GM13977 (cell line): ENCODE measurements around the gene SCYL1.

ENCODE experiments used
- DNase-seq: peaks from one replicate; pipeline ENCODE4 v3.0.0; 2012; ENCODE audit warnings: low spot score
- in situ Hi-C: fragments of 300-500 bp; cut with MboI; formaldehyde crosslinking; loops from one replicate; pipeline ENCODE4 v1.12.0; 2022; ENCODE audit warnings: low sequenced_read_pairs, low pct_unique_long_range_greater_than_20kb, mixed read lengths, inconsistent platforms; ENCODE audit not compliant: unreplicated experiment
- TF ChIP-seq, protein P1 (sequence below): IDR thresholded peaks from 2 replicates; pipeline ENCODE4 v1.5.1; 2012; ENCODE audit warnings: mild to moderate bottlenecking, control low read depth; ENCODE audit not compliant: insufficient read depth; ENCODE audit errors: extremely low read depth, missing control alignments

SCYL1 gene

DNA sequence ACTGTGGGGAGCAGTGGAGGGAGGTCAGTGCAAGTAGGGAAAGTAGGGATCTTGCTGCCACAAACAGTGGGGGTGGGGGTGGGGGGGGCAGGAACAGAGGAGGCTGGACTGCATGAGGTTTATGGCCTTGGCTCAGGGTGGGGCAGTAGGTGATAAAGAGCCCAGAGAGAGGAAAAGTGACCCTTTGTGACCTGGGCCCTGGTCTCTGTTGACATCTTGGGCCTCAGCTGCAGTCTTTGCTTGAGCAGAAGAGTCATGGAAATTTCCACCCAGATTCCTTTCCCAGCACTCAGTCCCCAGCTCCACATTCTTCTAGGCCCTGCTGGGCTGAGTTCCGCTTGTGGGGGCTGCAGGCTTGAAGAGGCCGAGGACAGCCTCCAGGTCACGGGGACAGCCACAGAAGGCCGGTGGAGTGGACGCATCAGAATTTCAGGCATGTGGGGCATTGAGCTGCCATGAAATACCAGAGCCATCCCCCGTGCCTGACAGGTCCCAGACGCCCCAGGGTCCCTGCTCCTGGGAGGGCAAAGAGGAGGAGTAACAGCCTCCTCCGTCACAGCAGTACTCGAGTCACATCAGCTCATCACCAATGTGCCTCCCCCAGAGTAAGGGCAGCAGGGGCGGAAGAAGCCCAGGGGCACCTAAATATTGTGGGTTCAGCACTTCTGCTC, 35.7 kb upstream of the SCYL1 start:
- no peak for DNase-seq
- TF ChIP-seq, protein P1, sequence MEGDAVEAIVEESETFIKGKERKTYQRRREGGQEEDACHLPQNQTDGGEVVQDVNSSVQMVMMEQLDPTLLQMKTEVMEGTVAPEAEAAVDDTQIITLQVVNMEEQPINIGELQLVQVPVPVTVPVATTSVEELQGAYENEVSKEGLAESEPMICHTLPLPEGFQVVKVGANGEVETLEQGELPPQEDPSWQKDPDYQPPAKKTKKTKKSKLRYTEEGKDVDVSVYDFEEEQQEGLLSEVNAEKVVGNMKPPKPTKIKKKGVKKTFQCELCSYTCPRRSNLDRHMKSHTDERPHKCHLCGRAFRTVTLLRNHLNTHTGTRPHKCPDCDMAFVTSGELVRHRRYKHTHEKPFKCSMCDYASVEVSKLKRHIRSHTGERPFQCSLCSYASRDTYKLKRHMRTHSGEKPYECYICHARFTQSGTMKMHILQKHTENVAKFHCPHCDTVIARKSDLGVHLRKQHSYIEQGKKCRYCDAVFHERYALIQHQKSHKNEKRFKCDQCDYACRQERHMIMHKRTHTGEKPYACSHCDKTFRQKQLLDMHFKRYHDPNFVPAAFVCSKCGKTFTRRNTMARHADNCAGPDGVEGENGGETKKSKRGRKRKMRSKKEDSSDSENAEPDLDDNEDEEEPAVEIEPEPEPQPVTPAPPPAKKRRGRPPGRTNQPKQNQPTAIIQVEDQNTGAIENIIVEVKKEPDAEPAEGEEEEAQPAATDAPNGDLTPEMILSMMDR: no peak
- in situ Hi-C loops: loop anchor here (10.0 kb wide), 1 partner anchor 64 kb away; the partner anchor contains the start of gene NEAT1

DNA sequence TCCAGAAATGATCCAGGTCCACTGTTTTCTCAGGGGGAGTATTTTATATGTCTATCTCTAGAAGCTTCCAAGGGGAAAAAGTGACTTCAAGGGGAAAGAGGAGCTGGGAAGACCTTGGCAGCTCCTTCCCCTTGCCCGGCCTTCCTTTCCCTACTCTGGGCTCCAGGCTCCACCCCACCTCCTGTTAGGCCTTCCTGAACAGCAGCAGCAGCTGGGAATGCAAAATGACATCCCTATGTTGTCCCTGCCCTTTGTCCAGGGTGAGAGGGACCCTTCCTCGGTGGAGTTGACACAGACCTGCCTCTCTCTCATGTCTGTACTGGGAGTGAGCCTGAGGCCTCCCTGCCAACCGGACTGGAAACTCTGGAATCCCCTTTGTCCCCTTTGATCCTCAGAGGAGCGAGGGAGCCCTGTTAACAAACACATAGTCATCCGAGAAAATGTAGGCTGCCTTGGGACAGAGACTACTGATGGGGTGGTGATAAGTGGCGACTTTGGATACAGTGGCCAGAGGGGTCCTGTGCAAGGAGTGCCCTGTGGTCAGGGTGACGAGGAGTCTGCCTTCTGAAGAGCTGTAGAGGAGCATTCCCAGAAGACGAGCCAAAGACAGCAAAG, 35.1 kb upstream of the SCYL1 start:
- no peak for DNase-seq
- TF ChIP-seq, protein P1: no peak
- in situ Hi-C loops: loop anchor here (10.0 kb wide), 1 partner anchor 65 kb away; the partner anchor contains the start of gene NEAT1

DNA sequence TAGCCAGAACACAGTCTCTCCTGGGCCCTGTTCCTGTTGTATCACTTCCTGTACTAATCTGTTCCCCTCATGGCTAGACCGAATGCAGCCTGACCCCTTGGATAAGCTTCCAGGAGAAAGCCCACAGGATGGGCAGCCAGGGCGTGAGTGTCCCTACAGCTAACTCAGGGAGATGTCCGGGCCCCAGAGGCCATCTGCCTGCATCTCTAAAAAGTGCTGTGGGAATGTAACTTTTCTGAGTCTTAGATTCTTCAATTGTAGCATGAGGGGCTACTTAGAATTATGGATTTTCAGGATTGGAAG, 33.8 kb upstream of the SCYL1 start:
- in situ Hi-C loops: no loop called here
- no peak for DNase-seq
- TF ChIP-seq, protein P1: no peak

DNA sequence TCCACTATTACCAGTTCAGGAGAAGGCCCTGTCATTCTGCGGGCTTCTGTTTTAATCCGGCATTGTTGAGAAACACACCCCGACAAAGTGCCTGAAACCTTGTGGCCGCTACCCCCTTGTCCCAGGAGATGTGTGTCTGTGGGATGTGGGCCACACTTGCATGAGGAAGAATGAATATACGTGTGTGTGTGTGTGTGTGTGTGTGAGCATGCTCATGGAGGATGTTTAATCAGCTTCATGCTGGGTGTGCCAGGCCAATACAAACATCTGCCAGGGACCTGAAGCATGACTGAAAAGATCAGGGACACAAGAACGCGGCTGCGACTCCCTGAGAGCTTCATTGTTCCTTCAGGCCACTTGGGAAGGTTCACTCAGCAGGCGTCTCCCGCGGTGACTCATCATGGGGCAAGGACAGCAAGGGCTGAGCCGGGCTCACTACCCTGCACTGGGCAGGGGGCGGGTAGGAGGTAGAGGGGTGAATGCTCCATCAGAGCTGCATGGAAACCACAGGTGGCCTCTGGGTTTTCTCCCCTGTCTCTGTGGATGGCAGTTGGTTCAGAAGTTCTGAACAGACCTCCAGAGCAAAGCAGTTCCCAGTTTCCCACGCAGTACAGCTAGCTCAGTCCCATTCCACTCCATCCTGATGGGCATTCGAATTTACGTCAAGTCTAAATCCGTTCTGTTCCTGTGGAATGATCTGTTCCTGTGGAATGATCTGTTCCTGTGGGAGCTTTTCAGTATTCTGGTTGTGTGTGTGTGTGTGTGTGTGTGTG, 33.1 kb upstream of the SCYL1 start:
- DNase-seq: no peak
- TF ChIP-seq, protein P1: no peak
- in situ Hi-C loops: no loop called here

DNA sequence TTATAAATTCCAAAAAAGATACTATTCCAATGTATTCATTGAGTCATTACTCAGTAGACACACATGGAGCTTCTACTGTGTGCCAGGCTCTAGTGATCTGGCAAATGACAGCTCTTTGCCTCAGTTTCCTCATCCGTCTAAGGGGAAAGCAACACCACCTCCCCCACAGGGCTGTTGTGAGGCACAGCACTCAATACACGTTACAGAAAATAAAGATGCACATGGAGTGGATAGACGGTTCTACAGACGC, 32.6 kb upstream of the SCYL1 start:
- TF ChIP-seq, protein P1: no peak
- in situ Hi-C loops: no loop called here
- DNase-seq: no peak

DNA sequence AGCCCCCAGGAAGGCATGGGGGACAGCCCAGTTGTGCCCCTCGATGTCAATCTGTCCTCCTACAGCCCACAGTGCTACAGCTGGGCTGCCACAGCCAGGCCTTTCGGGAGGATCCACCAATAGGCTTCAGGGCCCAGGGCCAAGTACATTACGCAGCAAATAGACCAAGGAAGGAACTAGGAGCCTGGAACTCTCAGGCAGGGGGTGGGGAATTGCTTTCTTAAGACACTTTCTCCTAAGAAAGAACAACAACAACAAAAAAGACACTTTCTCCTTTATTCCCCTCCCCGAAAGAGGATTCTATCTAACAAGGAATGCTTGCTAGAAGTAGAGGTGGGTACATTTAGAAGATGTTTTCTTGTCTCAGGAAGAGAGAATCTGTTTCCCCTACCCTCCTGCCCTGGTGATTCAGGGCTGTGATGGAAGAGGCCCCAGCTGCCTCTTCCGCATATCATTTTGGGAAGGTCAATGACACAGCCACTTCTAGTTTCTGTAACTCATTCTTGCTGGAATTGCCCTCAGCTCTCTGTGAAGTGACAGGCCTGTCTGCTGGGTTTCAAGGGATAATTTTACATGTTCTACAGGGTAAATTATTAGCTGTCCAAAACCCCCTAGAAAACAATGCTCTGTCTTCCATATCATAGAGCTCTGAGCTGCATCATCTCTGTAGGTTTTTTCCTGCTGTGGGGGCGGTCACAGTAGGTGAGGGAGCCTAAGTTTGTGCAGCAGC, 32.1 kb upstream of the SCYL1 start:
- in situ Hi-C loops: no loop called here
- DNase-seq: peak; percentile 38
- TF ChIP-seq, protein P1: no peak
